ENCODE results near the gene ZBTB16. TPM values are rescaled to one million over a fixed set of nuclear protein-coding genes. Genes with fewer than 3 reads are reported as not detected.

Gene ZBTB16
- total and polyA plus RNA-seq, 8 donors, result 3.4 to 55.6 (median 9.5) TPM

DNA sequence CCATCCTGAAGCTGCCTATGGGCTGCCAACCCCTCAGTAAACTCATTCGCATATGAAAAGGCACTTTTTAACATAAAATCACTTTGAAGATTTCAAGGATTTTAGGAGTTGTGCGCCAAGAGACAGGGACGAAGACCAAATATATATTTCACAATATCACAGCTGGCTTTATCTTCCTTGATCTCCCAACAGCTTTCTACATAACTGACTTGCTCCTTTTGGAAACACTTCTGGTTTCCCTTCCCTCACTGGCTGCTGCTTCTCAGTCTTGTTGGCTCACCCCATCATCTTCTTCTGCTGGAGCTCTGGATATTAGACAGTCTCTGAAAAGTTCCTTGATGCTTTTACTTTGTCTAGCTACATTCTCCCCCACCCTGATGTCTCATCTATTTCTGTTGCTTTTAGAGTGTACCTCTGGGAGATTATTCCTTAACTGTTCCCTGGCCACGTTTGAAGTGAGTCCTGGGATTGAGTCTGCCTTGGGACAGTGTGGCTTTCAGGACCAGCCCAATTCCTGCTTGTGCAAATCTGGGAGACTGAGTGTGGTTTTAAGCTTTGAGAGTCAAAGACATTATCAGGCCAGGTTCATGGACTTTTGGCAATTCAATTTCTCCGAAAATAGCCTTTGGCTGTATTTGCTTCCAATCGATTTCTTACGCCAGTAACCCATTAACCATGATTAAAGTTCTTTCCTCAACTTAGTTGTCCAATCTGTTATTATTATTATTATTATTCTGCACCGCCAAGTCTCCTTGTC is 205.8 kb downstream of the ZBTB16 start:
- peaks cover 0 to 18% of the 10 kb centered on the region in 2 donors for H3K4me1 ChIP-seq
- no peak for DNase-seq
- H3K9me3 ChIP-seq, result no peaks in the 10 kb centered on the region
- H3K36me3 ChIP-seq, result no peaks in the 10 kb centered on the region
- H3K27me3 ChIP-seq, result no peaks in the 10 kb centered on the region
- no peak for ATAC-seq
- H3K4me3 ChIP-seq, result no peak overlapping the region
- H3K27ac ChIP-seq, result no peak overlapping the region
- TF ChIP-seq, protein P1, sequence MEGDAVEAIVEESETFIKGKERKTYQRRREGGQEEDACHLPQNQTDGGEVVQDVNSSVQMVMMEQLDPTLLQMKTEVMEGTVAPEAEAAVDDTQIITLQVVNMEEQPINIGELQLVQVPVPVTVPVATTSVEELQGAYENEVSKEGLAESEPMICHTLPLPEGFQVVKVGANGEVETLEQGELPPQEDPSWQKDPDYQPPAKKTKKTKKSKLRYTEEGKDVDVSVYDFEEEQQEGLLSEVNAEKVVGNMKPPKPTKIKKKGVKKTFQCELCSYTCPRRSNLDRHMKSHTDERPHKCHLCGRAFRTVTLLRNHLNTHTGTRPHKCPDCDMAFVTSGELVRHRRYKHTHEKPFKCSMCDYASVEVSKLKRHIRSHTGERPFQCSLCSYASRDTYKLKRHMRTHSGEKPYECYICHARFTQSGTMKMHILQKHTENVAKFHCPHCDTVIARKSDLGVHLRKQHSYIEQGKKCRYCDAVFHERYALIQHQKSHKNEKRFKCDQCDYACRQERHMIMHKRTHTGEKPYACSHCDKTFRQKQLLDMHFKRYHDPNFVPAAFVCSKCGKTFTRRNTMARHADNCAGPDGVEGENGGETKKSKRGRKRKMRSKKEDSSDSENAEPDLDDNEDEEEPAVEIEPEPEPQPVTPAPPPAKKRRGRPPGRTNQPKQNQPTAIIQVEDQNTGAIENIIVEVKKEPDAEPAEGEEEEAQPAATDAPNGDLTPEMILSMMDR (IDR thresholded peaks at IDR 0.05), result no peak
- intact Hi-C loops (cut with DNase I), result loop anchor here in 1 of 2 donors (10.0 kb wide), 1 partner anchor 370 kb away; no protein-coding TSS in a partner anchor

DNA sequence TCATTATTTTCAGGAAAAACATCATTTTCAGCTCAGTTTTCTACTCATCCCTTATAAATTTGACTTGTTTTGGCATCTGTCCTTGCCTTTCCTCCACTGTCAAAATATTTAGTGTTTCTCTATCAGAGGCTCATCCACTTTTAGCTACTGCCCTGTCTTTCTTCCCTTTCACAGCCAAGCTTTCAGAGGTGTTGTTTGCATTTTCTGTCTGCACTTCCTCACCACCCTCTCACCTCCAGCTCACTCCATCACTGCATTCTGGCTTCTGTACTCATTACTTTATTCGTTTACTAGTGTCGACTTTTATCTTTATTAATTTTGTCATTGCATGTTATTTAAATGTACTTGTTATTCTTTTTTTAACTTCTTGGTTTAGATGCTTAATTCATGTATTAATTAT is 210.0 kb downstream of the ZBTB16 start:
- Histone ChIP-seq H3K4me3 (no peak overlapping the region), H3K9me3 (no peaks in the 10 kb centered on the region), H3K36me3 (no peaks in the 10 kb centered on the region), H3K27me3 (no peaks in the 10 kb centered on the region), H3K27ac (no peak overlapping the region), H3K4me1 (no peaks in the 10 kb centered on the region)
- intact Hi-C loops (cut with DNase I), result loop anchor here in 1 of 2 donors (10.0 kb wide), 1 partner anchor 375 kb away; no protein-coding TSS in a partner anchor
- no peak for DNase-seq
- no peak for ATAC-seq
- TF ChIP-seq, protein P1 (IDR thresholded peaks at IDR 0.05), result no peak

GRCh38 chr11:114270531-114271270 is 211.2 kb downstream of the ZBTB16 start:
- no peak overlapping the region for H3K27ac ChIP-seq
- H3K4me1 ChIP-seq, result no peaks in the 10 kb centered on the region
- DNase-seq (no peak), ATAC-seq (no peak)
- H3K9me3 ChIP-seq, result no peaks in the 10 kb centered on the region
- no peaks in the 10 kb centered on the region for H3K36me3 ChIP-seq
- TF ChIP-seq, protein P1 (IDR thresholded peaks at IDR 0.05), result no peak
- H3K27me3 ChIP-seq, result no peaks in the 10 kb centered on the region
- H3K4me3 ChIP-seq, result no peak overlapping the region
- intact Hi-C loops (cut with DNase I), result no loop called here

DNA sequence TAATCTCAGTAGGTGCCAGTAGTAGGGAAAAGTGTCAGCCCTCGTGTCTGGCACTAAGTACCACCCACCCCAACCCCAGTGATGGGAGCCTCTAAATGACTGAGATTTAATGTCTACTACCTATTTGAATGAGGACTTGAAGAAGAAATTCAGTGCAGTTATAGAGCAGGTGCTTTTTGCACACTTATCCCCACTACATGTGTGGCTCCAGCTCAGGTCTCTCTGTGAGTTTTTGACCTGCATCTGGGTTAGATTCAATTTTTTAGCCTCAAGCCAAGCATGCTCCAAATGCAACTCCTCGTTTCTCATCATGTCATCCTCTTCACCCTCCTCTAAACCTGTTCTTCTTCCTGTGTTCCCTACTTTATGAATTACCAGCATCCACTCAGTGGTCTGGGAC is 211.8 kb downstream of the ZBTB16 start:
- Histone ChIP-seq H3K4me1 (no peaks in the 10 kb centered on the region), H3K36me3 (no peaks in the 10 kb centered on the region), H3K27ac (no peak overlapping the region), H3K9me3 (no peaks in the 10 kb centered on the region), H3K27me3 (peaks cover 0 to 4% of the 10 kb centered on the region in 2 donors), H3K4me3 (no peak overlapping the region)
- TF ChIP-seq, protein P1 (IDR thresholded peaks at IDR 0.05), result no peak
- DNase-seq (no peak), ATAC-seq (no peak)
- intact Hi-C loops (cut with DNase I), result no loop called here

DNA sequence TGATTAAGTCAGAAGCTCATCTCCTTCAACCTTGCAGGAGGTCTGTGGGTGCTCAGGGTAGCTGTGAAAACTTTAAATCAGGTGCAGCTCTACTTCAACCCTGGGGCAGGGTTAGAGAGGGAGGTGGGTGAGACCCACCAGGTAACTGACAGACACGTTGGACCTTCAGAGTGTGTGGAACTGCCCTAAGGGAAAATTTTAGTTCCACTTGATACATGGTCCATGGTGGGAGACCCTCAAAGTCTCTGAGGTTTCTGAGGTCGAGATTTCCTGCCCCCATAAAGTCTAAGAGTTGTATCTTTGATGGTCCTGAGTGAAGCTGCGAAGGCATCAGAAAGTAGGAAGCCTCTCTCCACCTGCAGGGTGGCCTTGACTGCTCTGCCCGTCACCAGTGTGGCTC is 212.8 kb downstream of the ZBTB16 start:
- no peaks in the 10 kb centered on the region for H3K36me3 ChIP-seq
- TF ChIP-seq, protein P1 (IDR thresholded peaks at IDR 0.05), result no peak

More for the DNA sequence above, 212.8 kb downstream of the ZBTB16 start:
- DNase-seq (no peak), ATAC-seq (no peak)
- H3K27ac ChIP-seq, result no peak overlapping the region
- no peak overlapping the region for H3K4me3 ChIP-seq
- intact Hi-C loops (cut with DNase I), result no loop called here
- no peaks in the 10 kb centered on the region for H3K4me1 ChIP-seq
- H3K27me3 ChIP-seq, result peaks cover 0 to 6% of the 10 kb centered on the region in 2 donors
- no peaks in the 10 kb centered on the region for H3K9me3 ChIP-seq

All from left lung (tissue), 10 donors.